Left renal cortex interstitium (tissue), 4 donors: ENCODE data around the gene GRIA3. TPM values are rescaled to one million over a fixed set of nuclear protein-coding genes. Genes with fewer than 3 reads are reported as not detected.

ENCODE experiments used
- DNase-seq, 4 donors: peaks; one replicate each; pipeline ENCODE4 v3.0.0-alpha.2; 2013; ENCODE audit warnings: low read depth in 4 of 4, low spot score in 2 of 4, missing footprints in 1 of 4
- polyA plus RNA-seq, 4 donors: library from polyadenylated mRNA; unstranded; fragments of 120-200 nt; gene quantifications; one replicate each; pipeline ENCODE4 v1.2.1, GENCODE V29; 2013; ENCODE audit not compliant: insufficient read length in 4 of 4

The GRIA3 gene
- polyA plus RNA-seq, 4 donors: 2.0 to 2.6 (median 2.3) TPM

DNA sequence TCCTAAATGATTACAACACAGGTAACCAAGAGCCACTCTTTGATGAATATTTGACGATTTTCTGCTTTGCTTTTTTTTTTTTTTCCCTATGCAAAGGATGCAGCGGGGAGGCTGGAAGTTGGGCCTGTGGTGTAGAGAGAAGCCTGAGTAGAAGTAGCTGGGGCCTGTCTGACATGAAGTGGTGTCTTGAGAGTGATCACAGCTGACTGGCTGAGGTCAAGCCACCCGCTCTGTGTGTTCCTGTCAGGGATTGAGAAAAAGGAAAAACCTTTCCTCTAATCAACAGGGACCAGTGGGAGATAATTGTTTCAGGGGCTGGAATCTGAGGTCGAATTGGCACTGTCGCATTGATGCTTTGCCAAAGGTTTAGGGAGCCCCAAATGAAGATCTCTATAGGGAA, 258.7 kb downstream of the GRIA3 start:
- no peak for DNase-seq

GRCh38 chrX:123447506-123447905, 263.4 kb downstream of the GRIA3 start:
- DNase-seq: no peak

- DNase-seq: no peak
Measured at GRCh38 chrX:123449335-123449734, 265.3 kb downstream of the GRIA3 start.

DNA sequence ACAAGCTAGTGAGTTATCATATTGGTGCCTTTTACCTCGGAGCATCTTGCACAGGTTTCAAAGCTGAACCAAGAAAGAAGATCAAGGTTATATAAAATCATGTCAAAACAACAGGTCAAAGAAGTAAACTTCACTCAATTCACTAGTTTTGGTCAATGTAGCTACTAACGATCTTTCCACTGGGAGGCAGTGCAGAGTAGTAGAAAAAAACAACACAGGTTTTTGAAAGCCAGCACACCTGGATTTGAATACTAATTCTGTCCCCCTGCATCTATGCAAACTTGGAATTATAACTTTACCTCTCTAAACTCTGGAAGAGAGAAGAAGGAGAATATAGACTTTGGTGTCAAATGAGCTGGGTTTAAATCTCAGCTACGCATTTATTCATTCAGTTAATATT, 266.1 kb downstream of the GRIA3 start:
- no peak for DNase-seq

- DNase-seq: no peak
Measured at GRCh38 chrX:123454712-123455431, 270.8 kb downstream of the GRIA3 start.

- DNase-seq: no peak
Measured at GRCh38 chrX:123455693-123456092, 271.6 kb downstream of the GRIA3 start.

DNA sequence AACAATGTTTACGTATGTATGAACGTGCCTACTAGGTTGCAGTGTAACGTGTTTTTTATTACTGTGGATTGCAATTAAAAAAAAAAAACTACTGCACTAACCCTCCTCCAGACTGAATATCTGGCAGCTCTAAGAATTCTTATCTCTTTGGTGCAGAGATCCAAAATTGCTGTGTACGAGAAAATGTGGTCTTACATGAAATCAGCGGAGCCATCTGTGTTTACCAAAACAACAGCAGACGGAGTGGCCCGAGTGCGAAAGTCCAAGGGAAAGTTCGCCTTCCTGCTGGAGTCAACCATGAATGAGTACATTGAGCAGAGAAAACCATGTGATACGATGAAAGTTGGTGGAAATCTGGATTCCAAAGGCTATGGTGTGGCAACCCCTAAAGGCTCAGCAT, 280.6 kb downstream of the GRIA3 start:
- DNase-seq: no peak

DNA sequence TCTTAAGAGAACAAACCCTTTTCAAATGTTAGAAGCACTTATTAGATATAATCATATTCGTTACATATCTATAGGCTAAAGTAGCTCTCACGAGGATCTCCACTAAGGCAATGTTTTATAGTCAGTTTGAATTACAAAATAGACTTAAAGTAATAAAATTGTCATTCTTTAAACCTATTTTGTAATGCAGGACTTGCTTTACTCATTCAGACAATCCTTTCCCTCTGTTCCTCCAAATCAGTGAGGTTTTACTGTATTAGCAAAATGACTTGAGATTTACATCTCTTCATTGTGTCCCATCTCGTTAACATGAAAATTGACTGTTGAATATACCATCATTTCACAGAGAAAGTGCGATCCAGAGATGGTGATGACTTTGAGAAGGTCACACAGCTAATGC, 284.4 kb downstream of the GRIA3 start:
- DNase-seq: no peak

- no peak for DNase-seq
Measured at GRCh38 chrX:123475068-123475724, 291.1 kb downstream of the GRIA3 start.

DNA sequence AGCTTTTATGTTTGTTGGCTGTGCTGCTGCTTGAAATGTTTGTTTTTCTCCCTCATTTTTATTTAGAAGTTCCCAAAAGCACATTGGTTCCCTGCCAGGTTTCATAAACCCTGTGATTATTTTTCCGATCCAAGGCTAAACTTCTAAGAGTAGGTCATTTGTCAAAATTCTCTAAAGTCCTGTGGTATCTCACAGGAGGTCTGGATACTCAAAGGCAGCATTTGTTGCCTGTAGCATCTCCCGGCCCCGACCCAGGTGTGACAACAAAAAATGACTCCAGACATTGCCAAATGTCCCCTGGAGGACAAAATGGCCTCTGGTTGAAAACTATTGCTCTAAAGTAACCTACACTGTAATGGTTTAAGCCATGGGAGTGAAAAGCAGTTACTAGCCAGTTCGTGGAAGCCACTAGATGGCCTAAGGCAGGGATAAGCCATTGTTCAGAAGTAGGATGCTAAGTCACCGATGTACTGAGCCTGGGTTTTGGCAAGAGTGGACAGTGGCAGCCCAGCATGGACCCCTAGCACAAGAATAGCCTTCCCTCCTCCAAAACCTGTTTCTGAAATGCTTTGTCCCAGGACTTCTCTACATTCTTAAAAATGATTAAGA, 292.6 kb downstream of the GRIA3 start:
- no peak for DNase-seq

- DNase-seq: no peak
Measured at GRCh38 chrX:123477673-123478072, 293.6 kb downstream of the GRIA3 start.

DNA sequence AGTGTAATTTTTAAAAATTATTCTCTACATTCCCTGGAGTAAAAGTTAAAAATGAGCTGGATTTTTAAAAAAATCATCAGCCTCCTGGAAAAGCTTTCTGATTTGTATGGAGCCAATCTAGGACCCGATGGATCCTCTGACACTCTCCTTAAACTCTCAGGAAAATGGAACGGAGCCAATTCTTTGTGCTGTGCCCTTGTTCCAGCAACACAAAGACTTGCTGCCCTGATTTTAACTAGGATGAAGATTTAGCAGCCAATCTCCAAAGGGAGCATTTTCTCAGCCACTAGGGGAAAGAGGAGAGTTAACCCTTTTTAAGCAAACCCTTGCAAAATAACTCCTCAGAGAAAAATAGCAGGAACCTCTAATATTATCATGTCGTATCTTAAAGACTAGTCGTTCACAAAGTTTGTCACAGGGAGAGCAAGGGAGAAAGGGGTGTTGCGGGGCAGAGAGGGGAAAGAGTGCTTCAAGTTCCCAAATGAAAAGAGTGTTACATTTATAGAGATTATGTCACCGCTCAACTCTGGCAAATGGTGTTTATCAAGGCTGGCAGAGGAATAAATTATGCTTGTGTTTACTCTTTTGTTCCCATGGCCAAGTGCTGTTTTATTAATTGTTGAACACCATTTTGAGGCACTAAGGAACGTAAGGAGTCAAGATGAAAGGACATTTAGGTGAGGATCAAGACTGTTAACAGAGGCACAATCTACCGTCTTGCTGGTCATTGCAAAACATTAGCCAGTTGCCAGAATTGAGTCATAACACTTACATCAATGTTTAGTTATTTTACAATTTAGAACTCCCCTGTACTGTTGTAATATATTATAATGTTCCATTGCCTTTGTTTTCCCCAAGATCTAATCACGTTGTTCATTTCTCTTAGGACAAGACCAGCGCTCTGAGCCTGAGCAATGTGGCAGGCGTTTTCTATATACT, 298.1 kb downstream of the GRIA3 start:
- DNase-seq: no peak

- no peak for DNase-seq
Measured at GRCh38 chrX:123486297-123486696, 302.2 kb downstream of the GRIA3 start.

- no peak for DNase-seq
Measured at GRCh38 chrX:123487236-123487635, 303.2 kb downstream of the GRIA3 start.

DNA sequence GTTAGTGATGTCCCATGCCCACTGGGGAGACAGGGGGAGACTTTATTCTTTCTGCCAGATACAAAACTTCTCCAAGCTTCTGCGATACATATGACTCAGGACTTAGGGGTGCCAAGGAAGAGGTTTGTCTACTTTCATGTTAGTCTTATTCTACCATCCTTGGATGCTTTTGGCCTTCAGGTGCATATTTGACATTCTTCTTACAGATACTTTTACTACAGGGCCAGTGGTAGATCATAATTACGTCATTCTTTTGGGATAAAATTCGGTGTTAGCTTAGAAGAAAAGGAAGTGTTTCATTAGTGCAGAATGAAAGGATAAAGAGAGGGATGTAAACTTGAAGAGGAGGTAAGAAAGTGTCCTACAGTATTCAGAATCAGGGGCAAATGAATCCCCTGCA, 303.6 kb downstream of the GRIA3 start:
- DNase-seq: no peak

- no peak for DNase-seq
Measured at GRCh38 chrX:123489011-123489410, 304.9 kb downstream of the GRIA3 start.

- no peak for DNase-seq
Measured at GRCh38 chrX:123493857-123494256, 309.8 kb downstream of the GRIA3 start.

DNA sequence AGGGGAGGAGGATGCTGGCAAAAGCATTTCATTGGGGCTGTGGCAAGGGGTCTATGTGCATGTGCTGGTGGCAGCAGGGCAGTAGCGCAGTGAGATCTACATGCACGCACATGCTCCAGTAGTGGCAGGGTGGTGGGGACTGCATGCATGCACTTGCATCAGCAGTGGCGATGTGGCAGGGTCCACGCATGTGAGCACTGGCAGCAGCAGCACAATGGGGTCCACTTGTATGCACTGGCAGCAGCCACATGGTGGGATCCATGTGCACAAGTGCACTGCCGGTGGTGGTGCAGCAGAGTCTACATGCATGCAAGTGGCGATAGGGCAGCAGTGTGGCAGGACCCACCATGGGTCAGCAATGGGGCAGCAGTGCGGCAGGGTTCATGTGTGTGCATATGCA, 315.7 kb downstream of the GRIA3 start:
- no peak for DNase-seq

GRCh38 chrX:123504047-123504446, 320.0 kb downstream of the GRIA3 start:
- DNase-seq: no peak

DNA sequence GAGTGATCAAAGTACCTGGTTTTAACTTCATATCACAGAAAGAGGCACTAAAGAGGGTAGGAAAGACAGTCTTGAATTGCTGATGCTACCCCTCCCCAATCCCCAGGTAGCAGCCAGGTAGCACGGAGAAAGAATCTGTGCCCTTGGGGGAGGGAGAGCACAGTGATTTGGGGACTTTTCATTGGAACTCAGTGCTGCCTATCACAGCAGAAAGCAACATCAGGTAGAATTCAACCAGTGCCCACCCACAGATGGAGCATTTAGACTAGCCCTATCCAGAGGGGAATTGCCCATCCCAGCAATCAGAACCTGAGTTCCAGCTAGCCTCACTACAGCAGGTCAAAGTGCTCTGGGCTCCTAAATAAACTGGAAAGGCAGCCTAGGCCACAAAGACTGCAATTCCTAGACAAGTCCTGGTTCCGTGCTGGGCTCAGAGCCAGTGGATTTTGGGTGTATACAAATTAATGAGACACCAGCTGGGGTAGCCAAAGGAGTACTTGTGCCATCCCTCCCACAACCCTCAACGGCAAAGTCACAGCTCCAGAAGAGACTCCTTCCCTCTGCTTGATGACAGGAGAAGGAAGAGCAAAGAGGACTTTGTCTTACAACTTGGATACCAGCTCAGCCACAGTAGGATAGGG, 320.7 kb downstream of the GRIA3 start:
- no peak for DNase-seq
